22Rv1 (cell line): ENCODE measurements around the gene SLC2A13.

ENCODE experiments used
- CTCF ChIP-seq: fragments of 450-650 bp; IDR thresholded peaks from 2 replicates; pipeline ENCODE4 v1.5.1; 2017; ENCODE audit warnings: mild to moderate bottlenecking
- ZFX ChIP-seq: fragments of 450-650 bp; IDR thresholded peaks from 2 replicates; pipeline ENCODE4 v1.6.1; 2017; ENCODE audit warnings: antibody characterized with exemption, borderline replicate concordance

- TF ChIP-seq CTCF (no peak), ZFX (no peak)
These were observed 92.0 kb downstream of the SLC2A13 start for GRCh38 chr12:40013847-40014246.
